KMS-11 (cell line): ENCODE data around the gene RBM26.

Source experiments
- H2AFZ ChIP-seq: fragments of 200-600 bp; sonication (generic); 2 replicates; pipeline ENCODE4 v1.6.1; 2016; ENCODE audit warnings: antibody characterized with exemption, mixed run types, low read depth
- H3K27ac ChIP-seq: fragments of 200-600 bp; sonication (generic); 2 replicates; pipeline ENCODE4 v1.6.1; 2016; ENCODE audit warnings: mild to moderate bottlenecking, mixed run types
- H3K27me3 ChIP-seq: fragments of 200-600 bp; sonication (generic); 2 replicates; pipeline ENCODE4 v1.6.1; 2017; ENCODE audit warnings: mild to moderate bottlenecking, low read depth, mixed run types, moderate library complexity; ENCODE audit not compliant: insufficient read depth
- H3K36me3 ChIP-seq: fragments of 200-600 bp; sonication (generic); 2 replicates; pipeline ENCODE4 v1.6.1; 2017; ENCODE audit warnings: mild to moderate bottlenecking, mixed run types; ENCODE audit not compliant: insufficient read depth
- H3K4me1 ChIP-seq: fragments of 200-600 bp; sonication (generic); 2 replicates; pipeline ENCODE4 v1.6.1; 2016; ENCODE audit warnings: mild to moderate bottlenecking, low read depth, mixed run types; ENCODE audit not compliant: poor library complexity, severe bottlenecking
- H3K4me2 ChIP-seq: fragments of 200-600 bp; sonication (generic); 2 replicates; pipeline ENCODE4 v1.7.0; 2016; ENCODE audit warnings: mild to moderate bottlenecking, mixed run types
- H3K4me3 ChIP-seq: fragments of 200-600 bp; sonication (generic); IDR thresholded peaks from 2 replicates; pipeline ENCODE4 v1.6.1; 2017; ENCODE audit warnings: low read depth, low read length, mixed read lengths; ENCODE audit not compliant: insufficient read depth
- H3K79me2 ChIP-seq: fragments of 200-600 bp; sonication (generic); 2 replicates; pipeline ENCODE4 v1.6.1; 2016; ENCODE audit warnings: low read depth, mixed run types; ENCODE audit not compliant: insufficient read depth
- H3K9ac ChIP-seq: fragments of 200-600 bp; sonication (generic); 2 replicates; pipeline ENCODE4 v1.6.1; 2016; ENCODE audit warnings: mild to moderate bottlenecking, mixed run types
- H4K20me1 ChIP-seq: fragments of 200-600 bp; sonication (generic); 2 replicates; pipeline ENCODE4 v1.6.1; 2016; ENCODE audit warnings: mild to moderate bottlenecking, mixed run types; ENCODE audit not compliant: insufficient read depth
- CTCF ChIP-seq: fragments of 200-600 bp; sonication (generic); conservative IDR thresholded peaks from 2 replicates; pipeline ENCODE4 v1.6.1; 2017; ENCODE audit warnings: low read depth, mild to moderate bottlenecking, antibody characterized with exemption, low read length, moderate library complexity, mixed read lengths

Gene RBM26

GRCh38 chr13:79369226-79369625, 36.8 kb downstream of the RBM26 start:
- no peak overlapping the region for H3K4me3 ChIP-seq
- H3K27me3 ChIP-seq: no peaks in the 10 kb centered on the region
- no peaks in the 10 kb centered on the region for H4K20me1 ChIP-seq
- H3K79me2 ChIP-seq: no peaks in the 10 kb centered on the region
- no peak overlapping the region for H3K27ac ChIP-seq
- H3K36me3 ChIP-seq: peaks cover 6% of the 10 kb centered on the region; the same call in 1 of the 2 replicates
- H3K4me1 ChIP-seq: no peaks in the 10 kb centered on the region
- TF ChIP-seq CTCF: no peak
- no peak overlapping the region for H3K9ac ChIP-seq
- no peak overlapping the region for H3K4me2 ChIP-seq
- H2AFZ ChIP-seq: no peak overlapping the region

DNA sequence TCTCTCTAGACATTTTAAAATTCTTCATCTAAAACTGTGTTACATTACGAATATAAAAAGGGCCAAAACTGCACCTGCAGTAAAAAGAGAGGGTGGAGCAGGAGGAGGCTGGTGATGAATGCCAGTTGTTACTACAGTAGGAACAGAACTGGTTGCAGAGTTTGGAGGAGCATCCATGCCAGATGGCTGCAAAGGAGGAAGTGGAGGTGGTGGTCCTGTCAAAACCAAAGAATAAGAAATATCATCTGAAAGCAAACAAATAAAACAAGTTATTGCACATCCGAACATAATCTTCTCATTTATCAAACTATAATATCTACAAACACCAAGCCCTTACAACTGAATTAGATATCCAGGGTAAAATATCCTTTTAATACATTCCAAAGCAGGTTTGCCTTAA, 40.1 kb downstream of the RBM26 start:
- H3K4me2 ChIP-seq: no peak overlapping the region
- no peak overlapping the region for H3K9ac ChIP-seq
- no peak overlapping the region for H2AFZ ChIP-seq
- no peak for TF ChIP-seq CTCF
- H3K4me3 ChIP-seq: no peak overlapping the region
- H4K20me1 ChIP-seq: no peaks in the 10 kb centered on the region
- peaks cover 6% of the 10 kb centered on the region; the same call in 1 of the 2 replicates for H3K36me3 ChIP-seq
- no peaks in the 10 kb centered on the region for H3K27me3 ChIP-seq
- no peaks in the 10 kb centered on the region for H3K79me2 ChIP-seq
- H3K4me1 ChIP-seq: no peaks in the 10 kb centered on the region
- H3K27ac ChIP-seq: no peak overlapping the region

- H3K4me1 ChIP-seq: peaks cover 6% of the 10 kb centered on the region
- no peak overlapping the region for H3K4me3 ChIP-seq
- H2AFZ ChIP-seq: no peak overlapping the region
- no peaks in the 10 kb centered on the region; the same call in 1 of the 2 replicates for H3K36me3 ChIP-seq
- no peak for TF ChIP-seq CTCF
- no peak overlapping the region for H3K9ac ChIP-seq
- no peaks in the 10 kb centered on the region for H3K79me2 ChIP-seq
- no peak overlapping the region for H3K27ac ChIP-seq
- H3K4me2 ChIP-seq: no peak overlapping the region
- H4K20me1 ChIP-seq: no peaks in the 10 kb centered on the region
- H3K27me3 ChIP-seq: no peaks in the 10 kb centered on the region
These were observed 44.8 kb downstream of the RBM26 start for GRCh38 chr13:79361299-79361698.

- Histone ChIP-seq H3K79me2 (no peaks in the 10 kb centered on the region), H3K36me3 (no peaks in the 10 kb centered on the region; the same call in 1 of the 2 replicates), H3K4me2 (no peak overlapping the region), H3K27me3 (no peaks in the 10 kb centered on the region), H3K9ac (no peak overlapping the region), H3K4me3 (no peak overlapping the region), H2AFZ (no peak overlapping the region), H3K27ac (no peak overlapping the region), H4K20me1 (no peaks in the 10 kb centered on the region), H3K4me1 (peaks cover 6% of the 10 kb centered on the region)
- TF ChIP-seq CTCF: no peak
These were observed 46.0 kb downstream of the RBM26 start for GRCh38 chr13:79360095-79360494.
